Endothelial cell of umbilical vein (primary cell): ENCODE results near the gene SSR1. TPM values are rescaled to one million over a fixed set of nuclear protein-coding genes. Genes with fewer than 3 reads are reported as not detected.

ENCODE experiments used
- BruUV-seq: library from RNA; stranded (reverse); fragments of 400-500 nt; replicated peaks from 2 replicates; lab custom pipeline; 2021; lab: Mats Ljungman, UMichigan
- CTCF ChIA-PET: fragments of 300-600, 350-600 bp; sonication (Branson Sonifier 250); formaldehyde crosslinking; loops from one replicate; lab custom pipeline; 2021; ENCODE audit warnings: antibody characterized with exemption, inconsistent platforms; lab: Charles Lee
- POLR2A ChIA-PET: fragments of 300-600, 350-600 bp; sonication (Branson Sonifier 250); formaldehyde crosslinking; loops from one replicate; lab custom pipeline; 2021; ENCODE audit warnings: antibody characterized with exemption, inconsistent platforms; lab: Charles Lee
- DNase-seq: peaks from one replicate; pipeline ENCODE4 v3.0.0-alpha.2; 2011; ENCODE audit warnings: low read depth, low spot score
- FAIRE-seq: peaks from 2 replicates; lab custom pipeline; 2011; peaks lifted over from hg19 to GRCh38; lab: Jason Lieb, UNC
- H2AFZ ChIP-seq: 2 replicates; pipeline ENCODE4 v1.6.0; 2012; ENCODE audit warnings: low read depth, low read length, control low read depth, inconsistent platforms
- H3K27ac ChIP-seq: 2 replicates; pipeline ENCODE4 v1.5.1; 2011; ENCODE audit warnings: low read depth, mild to moderate bottlenecking, control low read depth, low read length, moderate library complexity; ENCODE audit not compliant: insufficient read depth
- H3K27me3 ChIP-seq, 2 experiments: 2 replicates each; pipeline versions ENCODE4 v1.6.0 to v1.6.1; 2011; ENCODE audit warnings: low read length in 2 of 2, mixed read lengths in 1 of 2; ENCODE audit not compliant: control insufficient read depth in 2 of 2, insufficient read depth in 2 of 2
- H3K36me3 ChIP-seq, 2 experiments: 2 replicates in 1 of 2; 3 replicates in 1 of 2; pipeline ENCODE4 v1.5.1; 2011; ENCODE audit warnings: low read length in 2 of 2, mild to moderate bottlenecking in 1 of 2, moderate library complexity in 1 of 2; ENCODE audit not compliant: control insufficient read depth in 2 of 2, insufficient read depth in 2 of 2; ENCODE audit errors: extremely low read depth in 1 of 2
- H3K4me1 ChIP-seq: 3 replicates; pipeline ENCODE4 v1.5.1; 2011; ENCODE audit warnings: mild to moderate bottlenecking, low read length; ENCODE audit not compliant: control insufficient read depth, insufficient read depth; ENCODE audit errors: extremely low read depth
- H3K4me2 ChIP-seq: 2 replicates; pipeline ENCODE4 v1.6.1; 2011; ENCODE audit warnings: low read length, control low read depth, mixed read lengths; ENCODE audit not compliant: insufficient read depth
- H3K4me3 ChIP-seq, 3 experiments: fragments of 200-600 bp in 1 of 3; sonication (generic), shearing (Covaris generic) in 1 of 3; replicated peaks in 1 of 3; 2 replicates each; pipeline ENCODE4 v1.5.1; 2011 to 2016; ENCODE audit warnings: control low read depth in 3 of 3, low read length in 3 of 3, mild to moderate bottlenecking in 2 of 3, inconsistent platforms in 1 of 3, low read depth in 1 of 3, moderate library complexity in 1 of 3; ENCODE audit not compliant: insufficient read depth in 1 of 3
- H3K79me2 ChIP-seq: 2 replicates; pipeline ENCODE4 v1.6.0; 2012; ENCODE audit warnings: low read length, inconsistent platforms; ENCODE audit not compliant: control insufficient read depth, insufficient read depth
- H3K9ac ChIP-seq: replicated peaks from 2 replicates; pipeline ENCODE3; 2011; ENCODE audit warnings: low read length, control low read depth; ENCODE audit not compliant: insufficient read depth; ENCODE audit errors: extremely low read depth
- H3K9me1 ChIP-seq: replicated peaks from 3 replicates; pipeline ENCODE4 v1.6.0; 2011; ENCODE audit warnings: mild to moderate bottlenecking, low read length; ENCODE audit not compliant: control insufficient read depth, insufficient read depth; ENCODE audit errors: extremely low read depth
- H3K9me3 ChIP-seq: replicated peaks from 2 replicates; pipeline ENCODE4 v1.5.1; 2012; ENCODE audit warnings: low read length, inconsistent platforms; ENCODE audit not compliant: control insufficient read depth, insufficient read depth
- H4K20me1 ChIP-seq: replicated peaks from 2 replicates; pipeline ENCODE3; 2011; ENCODE audit warnings: mild to moderate bottlenecking, low read length; ENCODE audit not compliant: control insufficient read depth, insufficient read depth; ENCODE audit errors: extremely low read depth
- CTCF ChIP-seq, 2 donors: IDR thresholded peaks; 1 replicate in 1 of 2; 2 replicates in 1 of 2; pipeline ENCODE4 v1.5.1; 2011; ENCODE audit warnings: low read length in 2 of 2, mild to moderate bottlenecking in 2 of 2, moderate library complexity in 2 of 2, control low read depth in 1 of 2, inconsistent platforms in 1 of 2, low read depth in 1 of 2; ENCODE audit not compliant: insufficient read depth in 1 of 2; ENCODE audit errors: extremely low read depth in 1 of 2
- EZH2 ChIP-seq: IDR thresholded peaks from 2 replicates; pipeline ENCODE4 v1.6.1; 2012; ENCODE audit warnings: borderline replicate concordance, low read depth, mild to moderate bottlenecking, moderate library complexity, low read length, inconsistent platforms; ENCODE audit not compliant: severe bottlenecking
- FOS ChIP-seq: IDR thresholded peaks from 2 replicates; pipeline ENCODE4 v1.6.1; 2011; ENCODE audit warnings: mild to moderate bottlenecking, low read length, moderate library complexity, borderline replicate concordance; ENCODE audit not compliant: insufficient read depth
- GATA2 ChIP-seq: IDR thresholded peaks from 2 replicates; pipeline ENCODE4 v1.7.0; 2011; ENCODE audit warnings: low read depth, mild to moderate bottlenecking, moderate library complexity, mixed read lengths, low read length; ENCODE audit not compliant: insufficient read length, insufficient read depth
- JUN ChIP-seq: IDR thresholded peaks from 2 replicates; pipeline ENCODE4 v1.6.1; 2011; ENCODE audit warnings: borderline replicate concordance, low read depth; ENCODE audit not compliant: insufficient read length, insufficient read depth
- MYC ChIP-seq: IDR thresholded peaks from one replicate; pipeline ENCODE4 v1.6.1; 2011; ENCODE audit warnings: mild to moderate bottlenecking, low read depth, low read length
- POLR2A ChIP-seq: IDR thresholded peaks from 2 replicates; pipeline ENCODE4 v1.6.1; 2012; ENCODE audit warnings: low read depth, mild to moderate bottlenecking, control low read depth, low read length
- POLR2AphosphoS5 ChIP-seq: IDR thresholded peaks from 2 replicates; pipeline ENCODE4 v1.6.1; 2012; ENCODE audit warnings: low read depth, mild to moderate bottlenecking, control low read depth, low read length, moderate library complexity; ENCODE audit not compliant: insufficient read depth
- dilution Hi-C: fragments of 300-500 bp; cut with MboI; formaldehyde crosslinking; loops from one replicate; pipeline ENCODE4 v1.15.0; 2019; ENCODE audit warnings: low sequenced_read_pairs; ENCODE audit not compliant: extremely low pct_ligation_motif_present
- intact Hi-C: fragments of 100-400 bp; cut with micrococcal nuclease; formaldehyde crosslinking; loops from one replicate; pipeline ENCODE4 v1.10.0; 2022
- polyA plus RNA-seq, 4 experiments: library from polyadenylated mRNA; depleted of rRNA in 3 of 4; stranded (reverse) in 3 of 4; unstranded in 1 of 4; fragments of >200 nt; gene quantifications; 2 replicates each; pipeline versions ENCODE4 v1.2.1 to v1.2.3, GENCODE V29; 2011 to 2012; ENCODE audit warnings: missing spikeins in 1 of 4
- total RNA-seq: library from RNA; stranded (reverse); gene quantifications from 2 replicates; pipeline ENCODE4 v1.2.3, GENCODE V29; 2021
- TF ChIP-seq, protein P1 (sequence below): IDR thresholded peaks from 2 replicates; pipeline ENCODE4 v1.6.1; 2011; ENCODE audit not compliant: insufficient read depth, insufficient read length

SSR1 gene
- total and polyA plus RNA-seq, 2 donors (not counting 3 experiments of a cell fraction or from before 2014, with no cell fraction given) = 70.7 to 187 TPM

DNA sequence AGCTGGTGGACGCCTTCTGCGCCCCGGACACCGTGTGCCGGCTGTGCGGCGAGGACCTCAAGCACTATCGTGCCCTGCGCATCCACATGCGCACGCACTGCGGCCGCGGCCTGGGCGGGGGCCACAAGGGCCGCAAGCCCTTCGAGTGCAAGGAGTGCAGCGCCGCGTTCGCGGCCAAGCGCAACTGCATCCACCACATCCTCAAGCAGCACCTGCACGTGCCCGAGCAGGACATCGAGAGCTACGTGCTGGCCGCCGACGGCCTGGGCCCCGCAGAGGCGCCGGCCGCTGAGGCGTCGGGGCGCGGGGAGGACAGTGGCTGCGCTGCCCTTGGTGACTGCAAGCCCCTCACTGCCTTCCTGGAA, 82.7 kb downstream of the SSR1 start:
- CTCF ChIA-PET = no interaction called here
- Histone ChIP-seq H2AFZ (no peak overlapping the region), H3K9ac (no peak overlapping the region), H3K27me3 (no peaks in the 10 kb centered on the region), H4K20me1 (no peaks in the 10 kb centered on the region), H3K9me3 (no peaks in the 10 kb centered on the region), H3K4me3 (no peak overlapping the region), H3K79me2 (no peaks in the 10 kb centered on the region), H3K36me3 (peaks cover 9 to 42% of the 10 kb centered on the region in 2 experiments), H3K9me1 (no peaks in the 10 kb centered on the region), H3K4me2 (no peak overlapping the region), H3K27ac (no peak overlapping the region), H3K4me1 (peaks cover 9% of the 10 kb centered on the region)
- no peak for DNase-seq
- TF ChIP-seq FOS (no peak), CTCF (IDR thresholded peaks at IDR 0.05; ENCODE audit: extremely low read depth in 1 of 2, insufficient read depth in 1 of 2, low read depth in 1 of 2, low read length in 2 of 2) (no peak), POLR2A (no peak), POLR2AphosphoS5 (no peak), MYC (no peak), EZH2 (no peak), GATA2 (no peak), JUN (no peak)
- TF ChIP-seq, protein P1, sequence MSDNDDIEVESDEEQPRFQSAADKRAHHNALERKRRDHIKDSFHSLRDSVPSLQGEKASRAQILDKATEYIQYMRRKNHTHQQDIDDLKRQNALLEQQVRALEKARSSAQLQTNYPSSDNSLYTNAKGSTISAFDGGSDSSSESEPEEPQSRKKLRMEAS = no peak
- intact Hi-C loops (no loop called here), dilution Hi-C loops (no loop called here)
- no peak for FAIRE-seq
- POLR2A ChIA-PET = no interaction called here
- no TSS peak for BruUV-seq
